HepG2 (cell line): ENCODE results near the gene MUSK. TPM values are rescaled to one million over a fixed set of nuclear protein-coding genes. Genes with fewer than 3 reads are reported as not detected.

Source experiments
- ATAC-seq: fragments of 200-7000 bp; cut with Tn5 transposase; 3 replicates; pipeline ENCODE4 v1.9.1; 2020; ENCODE audit warnings: mild to moderate bottlenecking, moderate library complexity
- BruUV-seq: library from RNA; stranded (reverse); fragments of 400-500 nt; replicated peaks from 2 replicates; lab custom pipeline; 2021; lab: Mats Ljungman, UMichigan
- CTCF ChIA-PET: fragments of 300-600 bp; formaldehyde crosslinking; extraction: SDS; loops from one replicate; lab custom pipeline; 2021; ENCODE audit warnings: low total read pairs, inconsistent platforms, low intra/inter-chr PET ratio; lab: Yijun Ruan, JAX
- POLR2A ChIA-PET: fragments of 350-600 bp; sonication (Branson Sonifier 250); formaldehyde crosslinking; loops from one replicate; lab custom pipeline; 2020; ENCODE audit warnings: antibody characterized with exemption, inconsistent platforms; lab: Yijun Ruan, JAX
- DNase-seq: peaks from one replicate; pipeline ENCODE4 v3.0.0-alpha.2; 2015; ENCODE audit warnings: low spot score
- FAIRE-seq: peaks from 3 replicates; lab custom pipeline; 2011; peaks lifted over from hg19 to GRCh38; lab: Jason Lieb, UNC
- H2AFZ ChIP-seq: one replicate; pipeline ENCODE4 v1.6.1; 2011; ENCODE audit warnings: low read length, inconsistent platforms
- H3K27ac ChIP-seq: fragments of 300-600 bp; 3 replicates; pipeline ENCODE4 v1.8.0; 2011; ENCODE audit warnings: mixed run types, mild to moderate bottlenecking, mixed read lengths, low read length, inconsistent platforms; ENCODE audit not compliant: insufficient read depth; ENCODE audit errors: extremely low read length
- H3K27me3 ChIP-seq, 2 experiments: fragments of 200-600 bp in 1 of 2; 2 replicates in 1 of 2; 3 replicates in 1 of 2; pipeline versions ENCODE4 v1.6.0 to v1.8.0; 2011; ENCODE audit warnings: low read length in 2 of 2, mild to moderate bottlenecking in 2 of 2, moderate library complexity in 2 of 2, inconsistent platforms in 1 of 2; ENCODE audit not compliant: insufficient read depth in 2 of 2, control insufficient read depth in 1 of 2
- H3K36me3 ChIP-seq, 2 experiments: fragments of 200-600 bp in 1 of 2; replicated peaks in 1 of 2; 2 replicates in 1 of 2; 3 replicates in 1 of 2; pipeline versions ENCODE4 v1.5.1 to v1.8.0; 2011; ENCODE audit warnings: low read length in 2 of 2, inconsistent platforms in 1 of 2; ENCODE audit not compliant: insufficient read depth in 2 of 2, control insufficient read depth in 1 of 2
- H3K4me1 ChIP-seq: 2 replicates; pipeline ENCODE4 v1.5.1; 2012; ENCODE audit warnings: low read length, inconsistent platforms; ENCODE audit not compliant: insufficient read depth
- H3K4me2 ChIP-seq: 2 replicates; pipeline ENCODE4 v1.6.0; 2011; ENCODE audit warnings: low read depth, low read length, inconsistent platforms
- H3K4me3 ChIP-seq, 3 experiments: fragments of 200-600 bp in 1 of 3; sonication (generic), shearing (Covaris generic) in 1 of 3; replicated peaks in 1 of 3; 2 replicates each; pipeline ENCODE4 v1.5.1; 2011 to 2016; ENCODE audit warnings: low read length in 3 of 3, inconsistent platforms in 2 of 3, low read depth in 2 of 3, mild to moderate bottlenecking in 2 of 3, control low read depth in 1 of 3, mixed read lengths in 1 of 3; ENCODE audit not compliant: insufficient read depth in 1 of 3
- H3K79me2 ChIP-seq: one replicate; pipeline ENCODE4 v1.6.1; 2011; ENCODE audit warnings: low read length, inconsistent platforms; ENCODE audit not compliant: insufficient read depth
- H3K9ac ChIP-seq: 2 replicates; pipeline ENCODE4 v1.6.0; 2011; ENCODE audit warnings: mild to moderate bottlenecking, low read depth, low read length, inconsistent platforms; ENCODE audit not compliant: insufficient read depth
- H3K9me3 ChIP-seq: 2 replicates; pipeline ENCODE4 v1.5.1; 2012; ENCODE audit warnings: mild to moderate bottlenecking, low read length
- H4K20me1 ChIP-seq: 2 replicates; pipeline ENCODE4 v1.6.0; 2011; ENCODE audit warnings: inconsistent platforms, mild to moderate bottlenecking, low read length, moderate library complexity; ENCODE audit not compliant: insufficient read depth
- FLYWCH1 ChIP-seq: sonication (generic); formaldehyde crosslinking; IDR thresholded peaks from 2 replicates; pipeline ENCODE4 v1.8.1; 2023; ENCODE audit warnings: mild to moderate bottlenecking, missing genetic modification reagents
- GATAD1 ChIP-seq: IDR thresholded peaks from 2 replicates; pipeline ENCODE4 v1.6.1; 2016; ENCODE audit warnings: missing genetic modification reagents, missing compliant biosample characterization
- KLF15 ChIP-seq: sonication (generic); formaldehyde crosslinking; IDR thresholded peaks from 2 replicates; pipeline ENCODE4 v1.8.1; 2023; ENCODE audit warnings: borderline replicate concordance, mild to moderate bottlenecking, inconsistent platforms, missing genetic modification reagents, mixed read lengths
- MXD4 ChIP-seq: IDR thresholded peaks from 2 replicates; pipeline ENCODE4 v1.6.1; 2016; ENCODE audit warnings: mild to moderate bottlenecking, missing biosample characterization, missing genetic modification reagents
- NFAT5 ChIP-seq: sonication (generic); formaldehyde crosslinking; IDR thresholded peaks from 2 replicates; pipeline ENCODE4 v1.4.0; 2020; ENCODE audit warnings: missing genetic modification reagents
- PBX2 ChIP-seq: IDR thresholded peaks from 2 replicates; pipeline ENCODE4 v1.6.1; 2016; ENCODE audit warnings: control low read depth
- SRSF4 ChIP-seq: fragments of 200-400 bp; formaldehyde crosslinking; IDR thresholded peaks from one replicate; pipeline ENCODE4 v1.6.1; 2018; ENCODE audit warnings: mild to moderate bottlenecking, low read depth, low read length, moderate library complexity; ENCODE audit not compliant: poor library complexity, severe bottlenecking
- ZEB1 ChIP-seq: IDR thresholded peaks from 2 replicates; pipeline ENCODE4 v1.6.1; 2012; ENCODE audit warnings: mild to moderate bottlenecking, low read depth, inconsistent platforms; ENCODE audit not compliant: insufficient replicate concordance
- ZFP36L2 ChIP-seq: sonication (generic); formaldehyde crosslinking; IDR thresholded peaks from 2 replicates; pipeline ENCODE4 v1.4.0; 2020; ENCODE audit warnings: missing genetic modification reagents
- ZFP91 ChIP-seq: sonication (generic); formaldehyde crosslinking; IDR thresholded peaks from 2 replicates; pipeline ENCODE4 v1.9.0; 2022; ENCODE audit warnings: missing genetic modification reagents, mild to moderate bottlenecking, borderline replicate concordance
- ZNF441 ChIP-seq: sonication (generic); formaldehyde crosslinking; IDR thresholded peaks from 2 replicates; pipeline ENCODE4 v1.7.0; 2021; ENCODE audit warnings: missing genetic modification reagents, borderline replicate concordance
- ZNF749 ChIP-seq: sonication (generic); formaldehyde crosslinking; IDR thresholded peaks from 2 replicates; pipeline ENCODE4 v1.8.0; 2022; ENCODE audit warnings: mild to moderate bottlenecking, missing genetic modification reagents, moderate library complexity, borderline replicate concordance
- ZNF776 ChIP-seq: sonication (generic); formaldehyde crosslinking; IDR thresholded peaks from 2 replicates; pipeline ENCODE4 v1.4.0; 2020; ENCODE audit warnings: mild to moderate bottlenecking, missing genetic modification reagents
- ZNF800 ChIP-seq: sonication (generic); formaldehyde crosslinking; IDR thresholded peaks from 2 replicates; pipeline ENCODE4 v1.4.0; 2020; ENCODE audit warnings: missing genetic modification reagents
- ZNF839 ChIP-seq: sonication (generic); formaldehyde crosslinking; IDR thresholded peaks from 2 replicates; pipeline ENCODE4 v1.4.0; 2020; ENCODE audit warnings: missing genetic modification reagents, mild to moderate bottlenecking, borderline replicate concordance
- in situ Hi-C: cut with HindIII; loops from 2 replicates; pipeline ENCODE4 v1.10.0; 2017; ENCODE audit warnings: low pct_unique_long_range_greater_than_20kb; ENCODE audit not compliant: extremely low pct_ligation_motif_present
- intact Hi-C: fragments of 100-400 bp; cut with micrococcal nuclease; formaldehyde crosslinking; loops from one replicate; pipeline ENCODE4 v1.10.0; 2022; ENCODE audit not compliant: unreplicated experiment
- polyA plus RNA-seq, 8 experiments: library from polyadenylated mRNA; depleted of rRNA in 3 of 8; stranded (reverse) in 7 of 8; unstranded in 1 of 8; fragments of >200 nt; fragmentation: Illumina TruSeq in 4 of 8; extraction: Trizol in 4 of 8; gene quantifications; 2 replicates each; pipeline versions ENCODE4 v1.2.1 to v1.2.3, GENCODE V29; 2011 to 2016; ENCODE audit warnings: low read depth in 4 of 8, missing spikeins in 1 of 8, mixed read lengths in 1 of 8; ENCODE audit not compliant: insufficient read depth in 1 of 8
- total RNA-seq, 5 experiments: library from RNA; depleted of rRNA; stranded (reverse); fragments of >200 nt; fragmentation: Illumina TruSeq; extraction: Trizol; gene quantifications; 2 replicates each; pipeline ENCODE4 v1.2.3, GENCODE V29; 2016; ENCODE audit warnings: low read depth in 1 of 5

Gene MUSK
- total and polyA plus RNA-seq, 2 of the 13 experiments (the other 11 are each of a cell fraction or from before 2014, with no cell fraction given), result not detected

GRCh38 chr9:110635589-110635988 is 33.0 kb upstream of the MUSK start:
- no peaks in the 10 kb centered on the region for H3K27me3 ChIP-seq
- ChIA-PET CTCF (no interaction called here), POLR2A (no interaction called here)
- FAIRE-seq, result no peak
- H3K4me1 ChIP-seq, result no peaks in the 10 kb centered on the region
- no peaks in the 10 kb centered on the region for H4K20me1 ChIP-seq
- peaks cover 12% of the 10 kb centered on the region for H3K9me3 ChIP-seq
- no peak overlapping the region for H3K9ac ChIP-seq
- DNase-seq, result no peak
- no peak for ATAC-seq
- intact Hi-C loops, result no loop called here
- H3K4me3 ChIP-seq, result no peak overlapping the region
- no peak overlapping the region for H3K4me2 ChIP-seq
- H3K27ac ChIP-seq, result no peak overlapping the region
- H2AFZ ChIP-seq, result no peak overlapping the region
- no TSS peak for BruUV-seq
- in situ Hi-C loops, result loop anchor here (25.0 kb wide), 1 partner anchor 652 kb away; no protein-coding TSS in a partner anchor
- no peaks in the 10 kb centered on the region for H3K79me2 ChIP-seq
- H3K36me3 ChIP-seq, result no peaks in the 10 kb centered on the region
- TF ChIP-seq GATAD1 (CRISPR knock-in tag) (no peak), ZNF800 (CRISPR knock-in tag) (no peak), MXD4 (CRISPR knock-in tag) (no peak), FLYWCH1 (CRISPR knock-in tag) (no peak), ZFP91 (CRISPR knock-in tag) (no peak), ZNF776 (CRISPR knock-in tag) (no peak), SRSF4 (no peak), PBX2 (CRISPR knock-in tag) (no peak), ZNF839 (CRISPR knock-in tag) (no peak), KLF15 (CRISPR knock-in tag) (no peak), ZEB1 (no peak), NFAT5 (CRISPR knock-in tag) (no peak), ZNF749 (no peak), ZNF441 (CRISPR knock-in tag) (no peak), ZFP36L2 (CRISPR knock-in tag) (no peak)
